CD4-positive, CD25-positive, alpha-beta regulatory T cell (primary cell): ENCODE data around the gene COL6A2. TPM values are rescaled to one million over a fixed set of nuclear protein-coding genes. Genes with fewer than 3 reads are reported as not detected.
"Not testable (repeated sequence)": the region's sequence is repeated elsewhere in the genome, so short reads cannot be mapped to it uniquely, and the experiment has no call there.

Experiments
- ATAC-seq, 2 donors: fragments of 150-1000 bp; cut with Tn5 transposase; one replicate each; pipeline ENCODE4 v1.10.0; 2021; ENCODE audit warnings: low read depth in 2 of 2, moderate number of reproducible peaks in 2 of 2, moderate library complexity in 1 of 2
- DNase-seq, 3 donors: peaks; one replicate each; pipeline versions ENCODE4 v3.0.0 to v3.0.0-alpha.2; 2012 to 2022; ENCODE audit warnings: mixed read lengths in 1 of 3
- H3K27ac ChIP-seq: one replicate; pipeline ENCODE4 v1.7.0; 2013; ENCODE audit warnings: mild to moderate bottlenecking, low read length; ENCODE audit not compliant: insufficient read depth, poor library complexity, severe bottlenecking
- H3K27me3 ChIP-seq: one replicate; pipeline ENCODE4 v1.7.0; 2013; ENCODE audit warnings: low read length; ENCODE audit not compliant: control insufficient read depth, insufficient read depth
- H3K36me3 ChIP-seq: one replicate; pipeline ENCODE4 v1.7.0; 2013; ENCODE audit warnings: mild to moderate bottlenecking, low read length, moderate library complexity; ENCODE audit not compliant: control insufficient read depth, insufficient read depth
- H3K4me1 ChIP-seq: 2 replicates; pipeline ENCODE4 v1.7.0; 2013; ENCODE audit warnings: mild to moderate bottlenecking, low read length; ENCODE audit not compliant: insufficient read depth, control insufficient read depth, poor library complexity, severe bottlenecking
- H3K4me3 ChIP-seq: one replicate; pipeline ENCODE4 v1.7.0; 2013; ENCODE audit warnings: low read depth, mild to moderate bottlenecking, low read length, moderate library complexity
- H3K9me3 ChIP-seq, 2 experiments: 1 replicate in 1 of 2; 2 replicates in 1 of 2; pipeline ENCODE4 v1.7.0; 2013; ENCODE audit warnings: low read length in 2 of 2, mild to moderate bottlenecking in 1 of 2, moderate library complexity in 1 of 2; ENCODE audit not compliant: control insufficient read depth in 2 of 2
- H3K27ac Mint-ChIP-seq, 3 donors: one replicate each; pipeline ENCODE4 v1.8.0; 2020 to 2022; ENCODE audit warnings: mild to moderate bottlenecking in 3 of 3, mixed read lengths in 3 of 3, moderate library complexity in 2 of 3
- H3K27me3 Mint-ChIP-seq: one replicate; pipeline ENCODE4 v1.8.0; 2022; ENCODE audit warnings: mild to moderate bottlenecking, mixed read lengths
- H3K36me3 Mint-ChIP-seq: one replicate; pipeline ENCODE4 v1.8.0; 2020; ENCODE audit warnings: mixed read lengths
- H3K4me1 Mint-ChIP-seq, 4 donors: one replicate each; pipeline ENCODE4 v1.8.0; 2020 to 2022; ENCODE audit warnings: mixed read lengths in 4 of 4, mild to moderate bottlenecking in 1 of 4
- H3K4me3 Mint-ChIP-seq, 4 donors: one replicate each; pipeline ENCODE4 v1.8.0; 2020 to 2022; ENCODE audit warnings: mild to moderate bottlenecking in 4 of 4, mixed read lengths in 4 of 4, moderate library complexity in 3 of 4
- H3K9me3 Mint-ChIP-seq, 7 donors: one replicate each; pipeline ENCODE4 v1.8.0; 2020 to 2022; ENCODE audit warnings: mixed read lengths in 7 of 7, mild to moderate bottlenecking in 3 of 7, moderate library complexity in 2 of 7
- polyA plus RNA-seq, 4 donors: library from polyadenylated mRNA; unstranded; fragments of 300-500 nt; fragmentation: Illumina TruSeq; gene quantifications; one replicate each; pipeline ENCODE4 v1.2.3, GENCODE V29; 2021
- total RNA-seq: library from RNA; stranded (reverse); gene quantifications from one replicate; pipeline ENCODE4 v1.2.3, GENCODE V29; 2022

Gene COL6A2
- total and polyA plus RNA-seq, 5 donors from 2014 or later: 0.08 to 12.9 (median 1.3) TPM

- DNase-seq (no peak), ATAC-seq (no peak)
- Mint-ChIP-seq H3K27ac (no peak overlapping the region), H3K27me3 (peaks cover 23% of the 10 kb centered on the region), H3K4me1 (no peaks in the 10 kb centered on the region), H3K36me3 (no peaks in the 10 kb centered on the region), H3K4me3 (no peak overlapping the region), H3K9me3 (peaks cover 0 to 7% (median 0%) of the 10 kb centered on the region in 7 donors)
- no peaks in the 10 kb centered on the region for H3K36me3 ChIP-seq
- no peaks in the 10 kb centered on the region for H3K4me1 ChIP-seq
- H3K27me3 ChIP-seq: peaks cover 7% of the 10 kb centered on the region
- no peak overlapping the region for H3K4me3 ChIP-seq
- H3K9me3 ChIP-seq: peaks cover 0 to 8% of the 10 kb centered on the region in 2 experiments
- H3K27ac ChIP-seq: no peak overlapping the region
Observed at GRCh38 chr21:46066591-46067331, 31.2 kb upstream of the COL6A2 start.

DNA sequence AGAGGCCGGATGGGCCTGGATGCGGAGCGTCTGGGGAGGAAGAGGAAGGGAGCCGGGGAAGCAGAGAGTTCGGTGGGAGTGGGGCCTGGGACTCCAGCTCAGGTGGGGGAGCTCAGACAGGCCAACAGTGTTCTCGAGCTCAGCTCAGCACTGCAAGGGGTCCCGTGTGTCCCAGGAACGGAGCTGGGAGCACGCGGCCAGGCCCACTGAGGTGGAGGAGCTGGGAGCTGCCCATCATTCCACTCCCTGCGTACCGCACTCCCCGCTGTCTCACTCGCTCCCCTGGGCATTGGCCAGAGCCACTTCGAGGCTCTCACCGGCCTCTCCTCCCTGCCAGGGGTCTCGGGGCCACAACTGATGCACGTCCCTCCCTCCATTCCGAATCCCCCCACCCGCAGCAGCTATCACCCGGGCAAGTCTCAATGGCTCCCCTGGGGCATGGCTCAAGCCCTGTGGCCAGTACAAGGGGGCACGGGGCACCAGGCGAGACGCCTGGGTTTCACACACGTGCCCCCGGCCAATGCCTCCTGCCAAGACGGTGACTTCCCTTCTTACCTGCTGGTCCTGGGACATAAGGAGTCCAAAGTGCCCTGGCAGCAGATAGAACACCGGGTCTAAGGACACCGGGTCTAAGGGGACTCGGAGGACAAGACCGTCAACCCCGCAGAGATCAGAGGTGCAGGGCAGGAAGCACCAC lies 30.3 kb upstream of the COL6A2 start:
- H3K4me1 Mint-ChIP-seq: no peaks in the 10 kb centered on the region
- Histone ChIP-seq H3K9me3 (no peaks in the 10 kb centered on the region), H3K27me3 (no peaks in the 10 kb centered on the region), H3K36me3 (no peaks in the 10 kb centered on the region), H3K4me3 (no peak overlapping the region), H3K27ac (no peak overlapping the region), H3K4me1 (no peaks in the 10 kb centered on the region)
- no peaks in the 10 kb centered on the region for H3K36me3 Mint-ChIP-seq
- peak overlapping the region in 1 of 3 donors; percentile 63 for H3K27ac Mint-ChIP-seq
- no peak overlapping the region for H3K4me3 Mint-ChIP-seq
- DNase-seq (no peak), ATAC-seq (no peak)
- H3K27me3 Mint-ChIP-seq: peaks cover 18% of the 10 kb centered on the region
- peaks cover 0 to under 1% (median 0%) of the 10 kb centered on the region in 7 donors for H3K9me3 Mint-ChIP-seq

- no peaks in the 10 kb centered on the region for H3K27me3 ChIP-seq
- no peaks in the 10 kb centered on the region for H3K36me3 ChIP-seq
- H3K4me3 ChIP-seq: no peak overlapping the region
- Mint-ChIP-seq H3K9me3 (no peaks in the 10 kb centered on the region), H3K27me3 (peaks cover 17% of the 10 kb centered on the region), H3K4me3 (no peak overlapping the region), H3K4me1 (no peaks in the 10 kb centered on the region), H3K27ac (no peak overlapping the region), H3K36me3 (no peaks in the 10 kb centered on the region)
- no peaks in the 10 kb centered on the region for H3K4me1 ChIP-seq
- no peak overlapping the region for H3K27ac ChIP-seq
- no peaks in the 10 kb centered on the region for H3K9me3 ChIP-seq
- no peak for DNase-seq
- no peak for ATAC-seq
Observed at GRCh38 chr21:46068516-46069079, 29.3 kb upstream of the COL6A2 start.

DNA sequence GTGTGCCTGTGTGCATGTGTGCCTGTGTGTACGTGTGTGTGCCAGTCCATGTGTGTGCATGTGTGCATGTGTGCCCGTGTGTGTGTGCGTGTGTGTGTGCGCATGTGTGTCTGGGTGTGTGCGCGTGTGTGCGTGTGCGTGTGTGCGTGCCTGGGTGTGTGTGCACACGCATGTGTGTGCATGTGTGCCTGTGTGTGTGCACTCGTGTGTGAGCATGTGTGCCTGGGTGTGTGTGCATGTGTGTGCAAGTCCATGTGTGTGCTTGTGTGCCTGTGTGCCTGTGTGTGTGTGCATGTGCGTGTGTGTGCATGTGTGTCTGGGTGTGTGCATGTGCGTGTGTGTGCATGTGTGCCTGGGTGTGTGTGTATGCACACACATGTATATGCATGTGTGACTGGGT lies 28.7 kb upstream of the COL6A2 start:
- Mint-ChIP-seq H3K9me3 (no peaks in the 10 kb centered on the region), H3K4me3 (no peak overlapping the region), H3K27me3 (peaks cover 15% of the 10 kb centered on the region), H3K27ac (no peak overlapping the region), H3K4me1 (no peaks in the 10 kb centered on the region), H3K36me3 (no peaks in the 10 kb centered on the region)
- H3K27ac ChIP-seq: no peak overlapping the region
- H3K4me1 ChIP-seq: no peaks in the 10 kb centered on the region
- DNase-seq (no peak), ATAC-seq (no peak)
- no peaks in the 10 kb centered on the region for H3K9me3 ChIP-seq
- H3K27me3 ChIP-seq: no peaks in the 10 kb centered on the region
- H3K36me3 ChIP-seq: no peaks in the 10 kb centered on the region
- H3K4me3 ChIP-seq: no peak overlapping the region

- ATAC-seq: no peak
- Mint-ChIP-seq H3K36me3 (no peaks in the 10 kb centered on the region), H3K27ac (no peak overlapping the region), H3K27me3 (peaks cover 8% of the 10 kb centered on the region), H3K9me3 (no peaks in the 10 kb centered on the region), H3K4me3 (no peak overlapping the region), H3K4me1 (no peaks in the 10 kb centered on the region)
- no peaks in the 10 kb centered on the region for H3K4me1 ChIP-seq
- H3K27ac ChIP-seq: no peak overlapping the region
- H3K4me3 ChIP-seq: no peak overlapping the region
- H3K27me3 ChIP-seq: no peaks in the 10 kb centered on the region
- no peaks in the 10 kb centered on the region for H3K36me3 ChIP-seq
- no peak for DNase-seq
- H3K9me3 ChIP-seq: no peaks in the 10 kb centered on the region
Observed at GRCh38 chr21:46069719-46070279, 28.1 kb upstream of the COL6A2 start.

DNA sequence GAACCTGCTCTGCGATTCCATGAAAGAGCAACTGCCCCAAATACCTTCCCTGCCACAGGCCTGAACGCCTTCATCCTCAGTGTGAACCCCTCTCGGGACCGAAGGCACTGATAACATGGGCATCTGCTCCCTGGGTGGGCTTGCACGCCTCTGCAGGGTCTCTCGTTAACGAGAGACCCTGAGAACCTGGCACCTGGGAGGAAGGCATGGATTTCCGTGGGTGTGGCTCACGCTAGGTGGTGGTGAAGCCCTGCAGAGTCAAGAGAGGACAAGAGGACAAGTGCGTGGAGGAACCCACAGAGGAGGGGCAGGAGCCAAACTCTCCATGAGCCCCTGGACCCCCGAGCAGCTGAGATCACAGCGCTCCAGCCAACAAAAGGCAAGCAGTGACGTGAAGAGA lies 26.8 kb upstream of the COL6A2 start:
- Histone ChIP-seq H3K27ac (no peak overlapping the region), H3K36me3 (no peaks in the 10 kb centered on the region), H3K9me3 (no peaks in the 10 kb centered on the region), H3K27me3 (no peaks in the 10 kb centered on the region), H3K4me3 (no peak overlapping the region), H3K4me1 (no peaks in the 10 kb centered on the region)
- H3K27ac Mint-ChIP-seq: no peak overlapping the region
- no peaks in the 10 kb centered on the region for H3K4me1 Mint-ChIP-seq
- no peak for ATAC-seq
- no peak overlapping the region for H3K4me3 Mint-ChIP-seq
- H3K9me3 Mint-ChIP-seq: no peaks in the 10 kb centered on the region
- peaks cover 7% of the 10 kb centered on the region for H3K27me3 Mint-ChIP-seq
- H3K36me3 Mint-ChIP-seq: no peaks in the 10 kb centered on the region
- no peak for DNase-seq

DNA sequence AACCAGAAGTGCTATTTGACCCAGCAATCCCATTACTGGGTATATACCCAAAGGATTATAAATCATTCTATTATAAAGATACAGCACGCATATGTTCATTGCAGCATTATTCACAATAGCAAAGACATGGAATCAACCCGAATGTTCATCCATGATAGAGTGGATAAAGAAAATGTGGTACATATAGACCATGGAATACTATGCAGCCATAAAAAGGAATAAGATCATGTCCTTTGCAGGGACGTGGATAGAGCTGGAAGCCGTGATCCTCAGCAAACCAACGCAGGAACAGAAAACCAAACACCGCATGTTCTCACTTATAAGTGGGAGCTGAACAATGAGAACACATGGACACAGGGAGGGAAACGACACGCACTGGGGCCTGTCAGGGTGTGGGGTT lies 21.2 kb upstream of the COL6A2 start:
- H3K4me1 ChIP-seq, H3K9me3 ChIP-seq, H3K27me3 ChIP-seq, H3K27me3 Mint-ChIP-seq, H3K27ac Mint-ChIP-seq, H3K4me3 ChIP-seq, H3K4me1 Mint-ChIP-seq, H3K27ac ChIP-seq, H3K36me3 Mint-ChIP-seq, ATAC-seq, DNase-seq, H3K9me3 Mint-ChIP-seq, H3K4me3 Mint-ChIP-seq, H3K36me3 ChIP-seq: not testable (repeated sequence)
